Coronary artery (tissue), 2 donors: Measurements from ENCODE around the gene CITED1.
A peak's percentile ranks its signal among the peaks of the same experiment; 100 is the strongest.

Source experiments
- DNase-seq: peaks from one replicate; pipeline ENCODE4 v3.0.0-alpha.2; 2017; ENCODE audit warnings: low spot score
- H3K27ac ChIP-seq, 2 donors: fragments of 200-600 bp; sonication (generic); one replicate each; pipeline ENCODE4 v1.5.1; 2016 to 2019
- H3K4me3 ChIP-seq: fragments of 200-600 bp; sonication (generic); 2 replicates; pipeline ENCODE4 v1.5.1; 2016; ENCODE audit warnings: mild to moderate bottlenecking, moderate library complexity
- CTCF ChIP-seq: fragments of 200-600 bp; sonication (generic); IDR thresholded peaks from one replicate; pipeline ENCODE4 v1.5.1; 2019; ENCODE audit warnings: antibody characterized with exemption

CITED1 gene

GRCh38 chrX:72276478-72276953 is 29.2 kb downstream of the CITED1 start:
- Histone ChIP-seq H3K4me3 (peak overlapping the region; percentile 81), H3K27ac (peak overlapping the region; percentile 71 to 83)
- DNase-seq = no peak
- TF ChIP-seq CTCF = no peak

GRCh38 chrX:72274526-72274925 is 31.2 kb downstream of the CITED1 start:
- Histone ChIP-seq H3K27ac (no peak overlapping the region), H3K4me3 (peak overlapping the region; percentile 31)
- no peak for TF ChIP-seq CTCF
- DNase-seq = no peak

GRCh38 chrX:72273718-72274117 is 32.0 kb downstream of the CITED1 start:
- TF ChIP-seq CTCF = no peak
- no peak for DNase-seq
- Histone ChIP-seq H3K4me3 (no peak overlapping the region), H3K27ac (no peak overlapping the region)

- Histone ChIP-seq H3K27ac (no peak overlapping the region), H3K4me3 (no peak overlapping the region)
- DNase-seq = no peak
- no peak for TF ChIP-seq CTCF
Observed at GRCh38 chrX:72272868-72273267, 32.8 kb downstream of the CITED1 start.

GRCh38 chrX:72271812-72272211 is 33.9 kb downstream of the CITED1 start:
- Histone ChIP-seq H3K27ac (no peak overlapping the region), H3K4me3 (no peak overlapping the region)
- no peak for DNase-seq
- no peak for TF ChIP-seq CTCF

GRCh38 chrX:72271091-72271788 is 34.5 kb downstream of the CITED1 start:
- TF ChIP-seq CTCF = no peak
- Histone ChIP-seq H3K4me3 (no peak overlapping the region), H3K27ac (no peak overlapping the region)
- DNase-seq = no peak

GRCh38 chrX:72270316-72270866 is 35.3 kb downstream of the CITED1 start:
- TF ChIP-seq CTCF = no peak
- no peak for DNase-seq
- Histone ChIP-seq H3K27ac (peak overlapping the region in 1 of 2 donors; percentile 66), H3K4me3 (no peak overlapping the region)
